T-helper 9 cell (primary cell): ENCODE data around the gene ARF6.
"Not testable (repeated sequence)": the region's sequence is repeated elsewhere in the genome, so short reads cannot be mapped to it uniquely, and the experiment has no call there.

Experiments
- DNase-seq: peaks from one replicate; pipeline ENCODE4 v3.0.0-alpha.2; 2020

The ARF6 gene

DNA sequence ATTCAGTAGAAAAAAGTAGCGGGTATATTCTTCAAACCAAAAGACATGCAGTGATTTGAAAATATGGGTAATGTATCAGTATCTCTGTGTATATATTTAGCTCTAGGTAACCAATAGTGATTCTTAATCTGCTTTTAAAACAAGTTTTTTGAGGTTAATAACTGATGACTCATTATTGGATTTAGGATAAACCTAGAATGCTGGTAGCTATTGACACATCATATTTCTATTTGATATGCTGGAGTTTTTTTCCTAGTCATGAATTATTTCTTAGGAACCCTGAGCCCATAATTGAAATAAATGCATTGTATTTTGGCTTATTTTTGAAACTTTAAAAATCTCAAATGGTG is 15.5 kb downstream of the ARF6 start:
- DNase-seq = no peak

DNA sequence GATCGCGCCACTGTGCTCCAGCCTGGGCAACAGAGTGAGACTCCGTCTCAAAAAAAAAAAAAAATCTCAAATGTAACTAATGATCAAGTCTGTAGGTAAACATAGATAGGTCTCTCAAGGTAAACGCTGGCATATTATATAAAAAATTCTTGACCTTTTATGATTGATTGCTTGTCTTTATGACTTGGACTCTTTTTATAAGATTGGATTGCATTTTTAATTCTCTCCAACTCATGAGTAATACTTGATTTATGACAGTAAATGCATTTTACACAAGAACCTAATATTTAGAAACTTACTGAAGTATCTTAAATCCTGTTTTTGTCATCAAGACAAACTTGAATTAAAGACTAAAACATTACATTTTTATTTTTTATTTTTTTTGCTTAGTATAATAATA is 16.1 kb downstream of the ARF6 start:
- DNase-seq = no peak

DNA sequence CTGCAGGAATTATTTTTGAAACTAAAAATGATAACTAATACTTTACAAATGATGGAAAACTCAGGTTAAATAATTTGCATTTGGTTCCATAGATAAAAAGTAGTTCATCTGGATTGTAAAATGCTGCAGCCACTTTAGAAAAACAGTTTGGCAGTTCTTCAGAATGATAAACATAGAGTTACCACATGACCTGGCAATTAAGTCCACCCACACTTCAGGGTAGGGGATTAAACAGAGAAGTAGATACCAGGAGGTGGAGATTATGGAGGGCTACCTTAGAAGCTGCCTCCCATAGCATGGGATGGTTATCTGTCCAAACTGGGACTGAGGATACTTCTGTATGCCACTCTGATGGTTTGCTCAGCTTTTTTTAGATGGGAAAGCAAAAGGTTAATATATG is 22.2 kb downstream of the ARF6 start:
- no peak for DNase-seq

DNA sequence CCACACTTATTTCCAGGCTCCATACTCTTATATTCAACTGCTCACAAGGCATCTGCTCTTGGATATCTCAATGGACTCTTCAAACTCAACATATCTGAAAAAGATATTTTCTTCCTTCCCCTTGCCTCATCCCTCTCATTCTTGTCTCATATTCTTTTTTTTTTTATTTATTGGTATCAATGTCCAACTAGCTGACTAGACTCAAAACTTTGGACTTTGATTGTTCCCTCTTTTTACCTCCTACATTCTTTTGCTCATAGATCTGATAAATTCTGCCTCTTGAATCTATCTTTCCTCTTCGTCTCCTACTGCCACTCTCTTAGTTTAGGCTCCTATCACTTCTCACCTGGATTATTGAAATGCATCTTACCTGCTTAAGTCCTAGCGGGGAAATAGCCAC is 25.8 kb downstream of the ARF6 start:
- no peak for DNase-seq

DNA sequence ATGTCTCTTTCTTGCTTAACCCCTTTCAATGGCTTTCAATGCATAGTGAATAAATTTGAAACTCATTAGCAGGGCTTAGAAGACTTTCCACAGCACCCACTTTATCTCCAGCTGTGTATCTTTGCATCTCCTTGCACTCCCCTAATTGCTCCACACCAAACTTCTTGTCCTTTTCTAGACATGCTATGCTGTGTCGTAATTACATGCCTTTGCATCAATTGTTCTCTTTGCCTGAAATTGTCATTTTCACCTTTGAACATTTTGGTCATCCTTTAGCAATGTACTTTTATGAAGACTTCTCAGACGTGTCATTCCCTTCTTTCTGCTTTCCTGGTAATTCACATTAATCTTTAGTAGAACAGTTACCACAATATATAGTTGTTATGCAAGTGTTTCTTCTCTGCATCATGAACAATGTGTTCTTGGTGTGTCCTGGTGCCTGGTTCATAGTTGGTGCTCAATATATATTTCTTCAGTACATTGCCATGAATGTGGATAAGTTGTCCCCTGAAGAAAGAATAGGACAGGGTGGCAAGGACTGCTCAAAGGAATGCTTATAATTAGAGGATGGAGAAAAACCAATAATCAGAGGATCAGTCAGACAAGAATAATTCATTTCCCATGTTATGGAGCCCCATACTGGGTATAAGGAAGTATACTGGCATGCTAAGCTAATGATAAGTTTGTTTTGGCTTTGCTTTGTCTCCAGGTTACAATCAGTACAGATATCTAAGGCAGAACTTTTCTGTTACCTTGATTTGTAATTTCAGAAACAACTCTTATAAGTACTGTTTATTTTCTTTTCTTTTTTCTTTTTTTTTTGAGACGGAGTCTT is 27.2 kb downstream of the ARF6 start:
- DNase-seq = no peak

DNA sequence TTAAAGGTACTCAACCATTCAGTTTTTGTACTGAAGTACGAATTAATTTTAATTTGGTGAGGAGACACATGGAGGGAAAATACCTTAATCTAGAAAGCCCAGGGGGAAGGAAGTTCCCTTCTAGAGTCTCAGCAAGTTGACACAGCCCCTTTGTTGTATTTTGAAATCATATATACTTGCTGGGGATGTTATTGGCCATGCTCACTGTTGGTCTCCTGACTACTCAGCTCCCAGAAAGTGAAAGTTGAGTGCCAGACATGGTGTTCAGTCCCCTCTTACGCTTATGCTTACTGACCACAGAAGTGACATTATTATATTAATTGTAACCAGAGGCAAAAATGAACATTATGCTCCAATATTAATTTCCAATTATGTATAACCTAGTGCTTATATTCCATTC is 28.1 kb downstream of the ARF6 start:
- DNase-seq = no peak

DNA sequence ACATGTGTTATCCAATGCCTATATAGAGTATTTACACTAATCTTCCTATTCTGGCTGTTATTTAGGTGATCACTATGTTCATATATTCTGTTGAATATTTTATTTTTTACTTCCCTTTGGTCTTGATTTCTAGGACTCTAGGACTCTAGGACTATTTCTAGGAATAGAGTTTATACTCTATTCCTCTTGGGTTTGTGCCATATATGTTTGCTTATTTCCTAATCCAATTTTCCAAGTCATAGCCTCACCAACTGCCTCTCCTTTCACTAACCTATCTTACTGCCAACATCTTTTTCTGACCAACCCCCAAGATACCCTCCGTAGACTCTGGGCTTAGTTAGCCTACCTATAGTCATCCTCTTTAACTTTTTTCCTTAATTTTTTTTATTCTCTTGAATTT is 28.5 kb downstream of the ARF6 start:
- no peak for DNase-seq

DNA sequence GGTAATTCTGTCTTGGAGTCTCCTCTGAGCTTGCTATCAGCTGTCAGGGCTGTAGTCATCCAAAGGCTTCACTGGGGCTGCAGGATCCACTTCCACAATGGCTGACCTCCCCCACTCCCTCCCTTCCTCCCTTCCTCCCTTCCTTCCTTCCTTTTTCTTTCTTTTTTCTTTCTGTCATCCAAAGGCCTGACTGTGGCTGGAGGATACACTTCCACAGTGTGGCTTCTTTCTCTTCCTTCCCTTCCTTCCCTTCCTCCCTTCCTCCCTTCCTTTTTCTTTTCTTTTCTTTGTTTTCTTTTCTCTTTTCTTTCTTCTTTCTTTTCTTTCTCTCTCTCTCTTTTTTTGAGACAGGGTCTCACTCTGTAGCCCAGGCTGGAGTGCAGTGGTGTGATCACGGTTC is 30.6 kb downstream of the ARF6 start:
- DNase-seq = no peak

DNA sequence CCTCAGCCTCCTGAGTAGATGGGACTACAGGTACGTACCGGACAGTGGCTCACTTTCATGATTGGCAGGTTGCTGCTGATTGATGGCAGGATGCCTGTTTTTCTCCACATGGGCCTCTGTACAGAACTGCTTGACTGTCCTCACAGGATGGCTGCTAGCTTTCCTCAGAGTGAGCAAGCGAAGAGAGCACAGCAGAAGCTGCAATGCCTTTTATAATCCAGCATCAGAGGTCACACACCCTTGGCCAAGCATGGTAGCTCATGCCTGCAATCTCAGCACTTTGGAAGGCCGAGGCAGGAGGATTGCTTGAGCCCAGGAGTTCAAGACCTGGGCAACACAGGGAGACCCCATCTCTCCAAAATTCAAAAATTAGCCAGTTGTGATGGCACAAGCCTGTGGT is 31.0 kb downstream of the ARF6 start:
- no peak for DNase-seq

DNA sequence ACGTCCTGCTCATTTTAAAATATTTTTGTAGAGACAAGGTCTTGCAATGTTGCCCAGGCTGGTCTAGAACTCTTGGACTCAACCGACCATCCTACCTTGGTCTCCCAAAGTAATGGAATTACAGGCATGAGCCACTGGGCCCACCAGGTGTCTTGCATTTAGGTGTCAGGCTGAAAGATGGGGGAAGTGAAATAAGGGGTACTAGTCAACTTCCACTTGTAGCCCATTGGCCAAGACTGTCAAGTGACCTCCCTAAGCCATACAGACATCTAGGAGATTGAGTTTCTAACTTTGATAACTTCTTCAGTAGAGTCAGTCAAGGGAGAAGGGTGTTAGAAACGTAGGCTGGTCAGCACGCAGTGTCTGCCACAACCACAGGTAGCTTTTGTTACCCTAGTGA is 32.0 kb downstream of the ARF6 start:
- no peak for DNase-seq

DNA sequence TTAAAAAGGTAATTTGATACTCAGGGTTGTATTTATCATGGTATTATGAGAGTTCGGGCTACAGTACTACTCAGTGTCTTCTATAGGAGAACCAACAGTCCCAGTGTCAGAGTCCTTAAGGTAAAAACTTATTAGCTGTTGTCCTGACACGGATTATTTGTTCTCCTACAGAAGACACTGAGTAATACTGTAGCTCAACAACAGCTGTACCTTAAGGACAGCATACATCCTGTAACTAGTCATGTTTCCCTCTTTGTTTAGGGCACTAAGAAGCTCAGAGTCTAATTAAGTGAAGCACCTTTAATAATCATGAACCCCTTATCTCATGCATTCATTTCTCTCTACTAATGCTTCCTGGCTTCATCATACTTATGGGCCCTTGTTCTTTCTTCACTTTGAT is 33.9 kb downstream of the ARF6 start:
- DNase-seq = no peak

DNA sequence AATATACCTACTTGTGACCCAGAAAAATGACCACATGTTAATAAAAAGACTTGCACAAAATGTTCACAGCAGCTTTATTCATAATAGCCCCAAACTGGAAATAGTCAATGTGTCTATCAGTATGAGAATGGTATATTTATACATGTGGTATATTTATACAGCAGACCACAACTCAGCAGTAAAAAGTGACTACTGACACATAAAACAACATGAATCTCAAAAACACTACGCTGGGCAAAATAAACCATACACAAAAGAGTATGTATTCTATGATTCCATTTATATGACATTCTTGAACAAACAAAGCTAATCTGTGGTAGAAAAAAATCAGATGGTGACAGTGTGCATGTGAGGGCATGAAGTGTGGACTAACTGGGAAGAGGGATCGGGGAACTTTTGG is 35.1 kb downstream of the ARF6 start:
- DNase-seq = no peak

DNA sequence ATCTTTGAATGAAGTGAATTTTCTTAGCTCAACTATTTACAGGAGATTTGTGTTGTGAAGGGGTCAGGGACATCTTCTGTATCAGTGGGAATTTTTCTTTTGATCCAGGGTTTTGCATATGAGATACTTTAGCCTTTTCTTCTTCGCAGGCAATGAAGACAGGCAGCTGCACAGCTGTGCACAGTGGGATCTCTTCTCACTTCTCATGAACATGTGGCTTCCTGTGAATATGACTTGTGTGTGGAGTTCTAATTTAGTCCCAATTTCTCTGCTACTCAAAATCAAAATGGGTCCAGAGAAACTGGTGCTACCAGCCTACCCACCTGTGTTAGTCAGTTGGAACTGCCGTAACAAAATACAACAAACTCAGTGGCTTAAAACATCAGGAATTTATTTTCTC is 37.8 kb downstream of the ARF6 start:
- no peak for DNase-seq

DNA sequence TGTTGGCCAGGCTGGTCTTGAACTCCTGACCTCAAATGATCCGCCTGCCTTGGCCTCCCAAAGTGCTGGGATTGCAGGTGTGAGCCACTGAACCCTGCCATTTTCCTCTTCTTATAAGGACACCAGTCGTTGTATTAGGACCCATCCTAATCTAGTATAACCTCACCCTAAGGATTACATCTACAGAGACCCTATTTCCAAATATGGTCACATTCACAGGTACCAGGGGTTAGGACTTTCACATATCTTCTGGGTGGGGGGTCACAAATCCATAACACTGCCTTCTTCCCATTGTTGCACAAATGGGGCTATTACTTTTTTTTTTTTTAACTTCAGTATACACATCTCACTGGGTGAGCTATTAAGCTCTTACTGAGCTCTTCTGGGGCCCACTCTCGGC is 38.6 kb downstream of the ARF6 start:
- DNase-seq = no peak

DNA sequence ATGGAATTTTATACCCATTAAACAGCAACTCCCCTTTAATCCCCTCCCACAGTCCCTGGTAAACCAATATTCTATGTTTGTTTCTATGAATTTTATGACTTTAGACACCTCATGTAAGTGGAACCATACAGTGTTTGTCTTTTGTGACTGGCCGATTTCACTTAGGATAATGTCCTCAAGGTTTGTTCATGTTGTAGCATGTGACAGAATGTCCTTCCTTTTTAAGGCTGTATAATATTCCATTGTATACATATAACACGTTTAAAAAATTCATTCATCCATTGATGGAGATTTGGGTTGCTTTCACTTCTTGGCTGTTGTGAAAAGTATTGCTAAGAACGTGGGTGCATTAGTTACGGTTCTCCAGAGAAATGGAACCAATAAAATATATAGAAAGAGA is 40.2 kb downstream of the ARF6 start:
- no peak for DNase-seq

DNA sequence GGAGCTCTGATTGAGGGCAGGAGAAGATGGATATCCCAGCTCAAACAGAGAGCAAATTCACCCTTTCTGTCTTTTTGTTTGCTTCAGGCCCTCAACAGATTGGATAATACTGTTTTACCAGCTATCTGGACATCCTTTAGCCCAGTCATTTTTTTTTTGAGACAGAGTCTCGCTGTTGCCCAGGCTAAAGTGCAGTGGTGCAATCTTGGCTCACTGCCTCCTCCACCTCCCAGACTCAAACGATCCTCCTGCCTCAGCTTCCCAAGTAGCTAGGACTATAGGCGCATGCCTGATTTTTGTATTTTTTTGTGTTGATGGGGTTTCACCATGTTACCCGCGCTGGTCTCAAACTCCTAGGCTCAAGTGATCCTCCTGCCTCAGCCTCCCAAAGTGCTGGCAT is 40.8 kb downstream of the ARF6 start:
- DNase-seq = no peak

DNA sequence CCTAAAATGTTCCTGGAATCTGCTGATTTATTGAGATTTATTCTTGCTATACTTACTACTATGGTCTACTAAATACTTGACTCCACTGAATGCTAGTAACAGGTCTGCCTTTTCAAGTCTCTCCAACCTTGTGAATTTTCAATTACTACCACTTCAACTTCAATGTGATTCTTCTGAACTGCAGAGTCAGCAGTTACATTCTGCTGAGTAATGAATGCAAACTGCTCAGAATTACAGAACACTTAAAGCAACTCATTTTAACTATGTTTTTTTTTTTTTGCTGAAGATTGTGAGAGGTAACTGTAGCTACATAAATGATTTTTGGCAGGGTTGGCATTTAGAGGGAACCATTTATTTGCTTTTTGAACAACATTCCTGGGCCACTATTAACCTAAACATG is 41.8 kb downstream of the ARF6 start:
- DNase-seq = no peak

DNA sequence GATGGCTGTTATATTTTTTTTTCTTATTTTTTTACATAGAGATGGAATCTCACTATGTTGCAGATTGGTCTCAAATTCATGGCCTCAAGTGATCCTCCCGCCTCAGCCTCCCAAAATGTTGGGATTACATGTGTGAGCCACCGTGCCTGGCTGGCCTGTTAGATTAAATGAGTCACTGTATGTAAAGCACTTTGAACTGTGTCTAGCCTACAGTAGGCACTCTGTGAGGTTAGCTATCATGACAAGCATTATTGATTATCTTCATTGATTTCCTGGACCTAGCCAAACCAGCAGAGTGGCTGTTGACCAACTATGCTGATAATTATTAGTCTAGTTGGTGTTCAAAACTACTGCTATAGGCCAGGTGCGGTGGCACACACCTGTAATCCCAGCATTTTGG is 42.6 kb downstream of the ARF6 start:
- no peak for DNase-seq

DNA sequence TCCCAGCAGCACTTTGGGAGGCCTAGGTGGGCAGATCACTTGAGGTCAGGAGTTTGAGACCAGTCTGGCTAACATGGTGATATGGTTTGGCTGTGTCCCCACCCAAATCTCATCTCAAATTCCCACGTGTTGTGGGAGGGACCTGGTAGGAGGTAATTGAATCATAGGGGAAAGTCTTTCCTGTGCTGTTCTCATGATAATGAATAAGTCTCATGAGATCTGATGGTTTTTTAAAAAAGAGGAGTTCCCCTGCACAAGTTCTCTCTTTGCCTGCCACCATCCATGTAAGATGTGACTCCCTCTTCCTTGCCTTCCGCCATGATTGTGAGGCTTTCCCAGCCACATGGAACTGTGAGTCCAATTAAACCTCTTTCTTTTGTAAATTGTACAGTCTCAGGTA is 43.4 kb downstream of the ARF6 start:
- DNase-seq = not testable (repeated sequence)

DNA sequence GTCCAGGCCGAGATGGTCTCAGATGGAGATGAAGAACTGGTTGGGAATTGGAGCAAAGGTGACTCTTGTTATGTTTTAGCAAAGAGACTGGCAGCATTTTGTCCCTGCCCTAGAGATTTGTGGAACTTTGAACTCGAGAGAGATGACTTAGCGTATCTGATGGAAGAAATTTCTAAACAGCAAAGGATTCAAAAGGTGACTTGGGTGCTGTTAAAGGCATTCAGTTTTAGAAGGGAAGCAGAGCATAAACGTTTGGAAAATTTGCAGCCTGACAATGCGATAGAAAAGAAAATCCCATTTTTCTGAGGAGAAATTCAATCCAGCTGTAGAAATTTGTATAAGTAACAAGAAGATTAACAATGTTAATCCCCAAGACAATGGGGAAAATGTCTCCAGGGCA is 44.0 kb downstream of the ARF6 start:
- DNase-seq = not testable (repeated sequence)

DNA sequence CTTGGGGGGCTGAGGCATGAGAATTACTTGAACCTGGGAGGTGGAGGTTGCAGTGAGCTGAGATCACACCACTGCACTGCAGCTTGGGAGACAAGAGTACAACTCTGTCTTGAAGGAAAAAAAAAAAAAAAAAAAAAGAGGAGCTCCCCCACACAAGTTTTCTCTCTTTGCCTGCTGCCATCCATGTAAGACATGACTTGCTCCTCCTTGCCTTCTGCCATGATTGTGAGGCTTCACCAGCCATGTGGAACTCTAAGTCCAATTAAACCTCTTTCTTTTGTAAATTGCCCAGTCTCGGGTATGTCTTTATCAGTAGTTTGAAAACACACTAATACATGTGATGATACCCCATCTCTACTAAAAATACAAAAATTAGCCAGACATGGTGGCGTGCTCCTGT is 46.3 kb downstream of the ARF6 start:
- not testable (repeated sequence) for DNase-seq

DNA sequence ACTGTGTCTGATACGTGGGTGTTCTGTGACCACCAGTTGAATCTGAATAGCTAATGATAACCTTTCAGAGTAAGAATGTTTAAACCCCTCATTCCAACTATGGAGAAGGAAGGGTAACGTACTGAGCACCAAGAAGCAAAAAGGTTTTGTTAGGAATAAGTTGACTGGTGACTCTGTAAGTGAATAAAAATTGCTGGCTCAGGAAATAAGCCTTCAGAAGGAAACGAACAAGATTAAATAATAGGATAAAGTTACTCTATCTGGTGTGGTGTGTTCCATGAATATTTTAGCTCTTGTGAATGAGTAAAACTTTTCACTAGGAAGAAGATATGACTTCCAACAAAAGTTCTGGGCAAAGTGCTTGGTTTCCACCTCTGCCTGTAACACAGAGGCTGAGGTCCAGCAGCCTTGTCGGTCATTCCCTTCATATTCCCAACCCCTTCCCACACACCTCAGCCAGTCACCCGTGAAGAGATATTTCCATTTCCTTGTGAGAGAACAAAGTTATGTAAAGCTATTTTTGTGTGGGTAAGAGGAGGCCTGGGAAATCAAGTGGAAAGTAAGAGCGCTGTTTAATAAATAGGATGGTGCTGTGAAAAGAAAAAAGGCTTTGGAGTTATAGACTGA is 47.1 kb downstream of the ARF6 start:
- DNase-seq = no peak

DNA sequence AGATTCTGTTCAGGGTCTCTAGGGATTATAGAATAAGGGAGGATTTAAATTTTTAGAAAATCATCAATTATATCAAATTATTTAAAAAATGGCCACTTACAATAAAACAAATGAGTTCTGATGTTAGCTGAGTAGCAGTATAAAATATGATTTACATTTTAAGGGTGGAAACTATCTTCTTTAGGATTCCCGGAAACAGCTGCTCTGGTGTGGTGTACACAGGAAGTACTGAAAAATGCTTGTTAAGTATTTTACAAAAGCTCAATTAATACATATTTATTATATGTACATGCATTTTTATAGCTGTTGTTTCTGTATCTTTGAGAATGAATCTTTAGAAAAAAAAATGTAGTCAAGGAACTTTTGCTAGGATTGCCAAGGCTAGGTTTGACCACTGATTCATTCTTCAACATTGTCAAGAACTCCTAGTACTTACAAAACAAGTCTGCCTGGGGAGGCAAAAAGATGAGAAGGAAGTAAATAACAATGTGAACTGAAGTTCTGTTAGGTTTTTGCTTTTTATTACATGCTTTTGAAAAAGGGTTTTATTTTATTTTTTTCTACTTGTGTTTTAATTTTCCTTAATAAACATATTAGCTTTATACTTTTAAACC is 48.0 kb downstream of the ARF6 start:
- DNase-seq = no peak

DNA sequence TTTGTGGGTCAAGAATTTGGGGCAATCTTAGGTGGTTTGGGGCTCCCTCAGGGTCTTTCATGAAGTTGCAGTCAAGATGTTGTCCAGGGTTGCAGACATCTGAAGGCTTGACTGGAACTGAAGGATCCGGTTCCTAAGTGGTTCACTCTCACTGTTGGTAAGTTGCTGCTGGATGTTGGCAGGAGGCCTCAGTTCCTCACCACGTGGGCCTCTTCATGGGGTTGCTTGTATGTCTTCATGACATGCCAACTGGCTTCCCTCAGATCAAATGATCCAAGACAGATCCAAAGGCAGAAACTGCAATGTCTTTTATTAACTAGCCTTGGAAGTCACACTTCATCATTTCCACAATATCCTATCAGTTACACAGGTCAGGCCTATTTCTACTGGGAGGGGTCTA is 49.2 kb downstream of the ARF6 start:
- no peak for DNase-seq

DNA sequence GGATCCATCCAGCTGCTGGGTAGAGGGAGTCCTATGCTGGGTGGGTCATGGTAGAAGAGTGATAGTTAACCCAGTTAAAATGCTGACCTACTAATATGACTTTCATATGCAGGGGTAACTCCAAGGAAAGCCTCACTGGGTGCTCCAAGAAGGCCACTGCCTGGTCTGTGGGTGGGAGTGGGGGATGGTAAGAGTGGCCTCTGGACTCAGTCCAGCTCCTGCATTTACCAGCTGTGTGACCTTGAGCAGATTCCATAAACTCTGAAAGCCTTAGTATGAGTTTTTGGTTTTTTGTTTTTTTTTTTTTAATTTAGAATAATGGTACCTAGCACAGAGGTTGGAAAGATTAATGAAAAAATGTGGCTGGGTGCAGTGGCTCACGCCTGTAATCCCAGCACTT is 51.6 kb downstream of the ARF6 start:
- DNase-seq = no peak
